ENCODE results near the gene ACKR2. TPM values are rescaled to one million over a fixed set of nuclear protein-coding genes. Genes with fewer than 3 reads are reported as not detected.

Gene ACKR2
- total RNA-seq, 1 donor, result not detected

GRCh38 chr3:42902257-42902656 is 93.0 kb downstream of the ACKR2 start:
- Histone ChIP-seq H3K9me3 (ENCODE audit: low read depth, low read length) (no peaks in the 10 kb centered on the region), H3K27me3 (ENCODE audit: insufficient read depth, low read length) (peaks cover 9% of the 10 kb centered on the region), H3K4me2 (ENCODE audit: insufficient read depth, low read length) (no peak overlapping the region), H3K27ac (ENCODE audit: low read depth, low read length) (no peak overlapping the region), H2AFZ (ENCODE audit: low read length) (no peak overlapping the region), H3K4me3 (ENCODE audit: insufficient read depth, low read length) (no peak overlapping the region), H3K79me2 (ENCODE audit: insufficient read depth, low read length) (no peaks in the 10 kb centered on the region), H3K4me1 (ENCODE audit: insufficient read depth, low read length) (no peaks in the 10 kb centered on the region), H3K36me3 (ENCODE audit: insufficient read depth, low read length) (no peaks in the 10 kb centered on the region), H4K20me1 (ENCODE audit: insufficient read depth, low read length) (no peaks in the 10 kb centered on the region)
- TF ChIP-seq CTCF (IDR thresholded peaks at IDR 0.05; ENCODE audit: extremely low read depth, low read depth, low read length), result no peak
- no peak for DNase-seq (ENCODE audit: insufficient read length, low spot score, missing footprints)

- Histone ChIP-seq H3K36me3 (ENCODE audit: insufficient read depth, low read length) (no peaks in the 10 kb centered on the region), H3K9me3 (ENCODE audit: low read depth, low read length) (no peaks in the 10 kb centered on the region), H2AFZ (ENCODE audit: low read length) (no peak overlapping the region), H3K4me2 (ENCODE audit: insufficient read depth, low read length) (no peak overlapping the region), H3K27ac (ENCODE audit: low read depth, low read length) (no peak overlapping the region), H3K79me2 (ENCODE audit: insufficient read depth, low read length) (no peaks in the 10 kb centered on the region), H3K4me3 (ENCODE audit: insufficient read depth, low read length) (no peak overlapping the region), H3K27me3 (ENCODE audit: insufficient read depth, low read length) (peaks cover 9% of the 10 kb centered on the region), H4K20me1 (ENCODE audit: insufficient read depth, low read length) (no peaks in the 10 kb centered on the region), H3K4me1 (ENCODE audit: insufficient read depth, low read length) (no peaks in the 10 kb centered on the region)
- TF ChIP-seq CTCF (IDR thresholded peaks at IDR 0.05; ENCODE audit: extremely low read depth, low read depth, low read length), result no peak
- DNase-seq (ENCODE audit: insufficient read length, low spot score, missing footprints), result no peak
Measured at GRCh38 chr3:42904076-42904475, 94.8 kb downstream of the ACKR2 start.

DNA sequence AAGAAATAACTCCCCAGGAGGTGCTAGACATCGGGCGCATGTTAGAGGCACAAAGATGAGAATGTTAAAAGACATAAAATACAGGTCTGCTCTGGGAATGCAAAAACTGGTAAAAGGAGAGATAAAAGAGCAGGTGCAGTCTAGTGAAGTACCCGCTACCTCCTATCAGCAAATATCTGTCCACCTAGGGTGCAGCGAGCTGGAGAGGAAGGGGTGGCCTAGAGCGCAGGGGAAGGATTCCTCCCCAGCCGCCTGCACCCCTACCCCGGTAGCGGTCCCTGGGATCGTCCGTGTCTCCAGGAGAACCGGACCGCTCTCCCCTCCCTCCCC is 96.5 kb downstream of the ACKR2 start:
- Histone ChIP-seq H2AFZ (ENCODE audit: low read length) (peak overlapping the region; percentile 89), H4K20me1 (ENCODE audit: insufficient read depth, low read length) (no peaks in the 10 kb centered on the region), H3K36me3 (ENCODE audit: insufficient read depth, low read length) (no peaks in the 10 kb centered on the region), H3K27ac (ENCODE audit: low read depth, low read length) (no peak overlapping the region), H3K4me3 (ENCODE audit: insufficient read depth, low read length) (peak overlapping the region; percentile 74), H3K9me3 (ENCODE audit: low read depth, low read length) (no peaks in the 10 kb centered on the region), H3K27me3 (ENCODE audit: insufficient read depth, low read length) (peaks cover 9% of the 10 kb centered on the region), H3K79me2 (ENCODE audit: insufficient read depth, low read length) (no peaks in the 10 kb centered on the region), H3K4me2 (ENCODE audit: insufficient read depth, low read length) (peak overlapping the region; percentile 80), H3K4me1 (ENCODE audit: insufficient read depth, low read length) (no peaks in the 10 kb centered on the region)
- no peak for DNase-seq (ENCODE audit: insufficient read length, low spot score, missing footprints)
- TF ChIP-seq CTCF (IDR thresholded peaks at IDR 0.05; ENCODE audit: extremely low read depth, low read depth, low read length), result no peak

DNA sequence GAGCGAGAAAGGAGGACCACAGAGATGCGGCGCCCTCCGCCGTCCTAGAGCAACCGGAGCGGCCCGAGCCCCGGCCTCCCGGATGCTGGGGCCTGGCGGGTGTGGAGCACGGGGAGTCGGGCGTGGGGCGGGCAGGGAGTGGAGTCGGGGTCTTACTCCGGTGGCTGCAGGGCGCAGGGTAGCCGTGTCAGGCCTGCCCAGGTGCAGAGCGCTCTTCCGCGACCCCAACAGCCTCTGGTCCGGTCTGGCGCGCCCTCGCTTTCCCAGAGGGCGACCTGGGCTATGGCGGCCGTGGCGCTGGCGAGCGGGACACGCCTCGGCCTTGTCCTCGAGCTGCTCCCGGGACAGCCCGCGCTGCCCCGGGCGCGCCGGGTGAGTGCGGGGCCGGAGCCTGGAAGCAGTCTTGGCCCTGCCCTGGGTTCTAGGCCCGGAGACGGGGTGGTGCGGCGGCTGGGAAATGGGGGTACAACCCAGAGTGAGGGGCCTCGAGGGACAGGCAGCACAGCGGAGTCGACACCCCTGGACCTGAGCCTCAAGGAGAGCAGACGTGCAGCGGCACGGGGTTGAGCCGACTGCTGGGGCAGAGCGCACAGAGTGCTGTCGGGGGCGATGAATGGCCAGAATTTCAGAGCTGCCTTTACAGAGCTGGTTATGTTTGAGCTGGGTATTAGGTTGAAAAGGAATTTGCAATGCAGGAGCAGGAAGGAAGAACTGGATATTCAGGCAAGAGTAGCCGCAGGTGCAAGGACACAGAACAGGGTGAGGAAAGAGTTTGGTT is 97.0 kb downstream of the ACKR2 start, which contains the start of gene ZNF662:
Gene ZNF662 (plus strand): TSS at position 73 of the 778 bp plus-strand sequence. CDS start 1,973 bp downstream, outside the sequence.
- peak; percentile 92 for DNase-seq (ENCODE audit: insufficient read length, low spot score, missing footprints)
- H2AFZ ChIP-seq (ENCODE audit: low read length), result peak within 1 kb of the TSS; percentile 89
- no peaks in the 10 kb centered on the region for H3K9me3 ChIP-seq (ENCODE audit: low read depth, low read length)
- no peaks in the 10 kb centered on the region for H4K20me1 ChIP-seq (ENCODE audit: insufficient read depth, low read length)
- H3K27me3 ChIP-seq (ENCODE audit: insufficient read depth, low read length), result peaks cover 9% of the 10 kb centered on the region
- H3K4me1 ChIP-seq (ENCODE audit: insufficient read depth, low read length), result no peaks in the 10 kb centered on the region
- H3K36me3 ChIP-seq (ENCODE audit: insufficient read depth, low read length), result peaks cover 4% of the 10 kb centered on the region
- H3K4me2 ChIP-seq (ENCODE audit: insufficient read depth, low read length), result peak within 1 kb of the TSS; percentile 80
- H3K27ac ChIP-seq (ENCODE audit: low read depth, low read length), result peak within 1 kb of the TSS; percentile 23
- peak within 1 kb of the TSS; percentile 74 for H3K4me3 ChIP-seq (ENCODE audit: insufficient read depth, low read length)
- TF ChIP-seq CTCF (IDR thresholded peaks at IDR 0.05; ENCODE audit: extremely low read depth, low read depth, low read length), result no peak
- no peaks in the 10 kb centered on the region for H3K79me2 ChIP-seq (ENCODE audit: insufficient read depth, low read length)
